Mononuclear cell (primary cell): Measurements from ENCODE around the gene GALNT4. TPM values are rescaled to one million over a fixed set of nuclear protein-coding genes. Genes with fewer than 3 reads are reported as not detected.
A peak's percentile ranks its signal among the peaks of the same experiment; 100 is the strongest.

ENCODE experiments used
- H3K27me3 ChIP-seq: 2 replicates; pipeline ENCODE4 v1.6.0; 2011; ENCODE audit warnings: low read length, control low read depth; ENCODE audit not compliant: insufficient read depth
- H3K4me1 ChIP-seq: 2 replicates; pipeline ENCODE4 v1.5.1; 2011; ENCODE audit warnings: mild to moderate bottlenecking, low read length, control low read depth; ENCODE audit not compliant: insufficient read depth
- H3K4me3 ChIP-seq: 2 replicates; pipeline ENCODE4 v1.5.1; 2011; ENCODE audit warnings: mild to moderate bottlenecking, low read length, moderate library complexity
- H3K9me3 ChIP-seq: 2 replicates; pipeline ENCODE4 v1.5.1; 2011; ENCODE audit warnings: low read depth, mild to moderate bottlenecking, control low read depth, low read length
- total RNA-seq: library from RNA; depleted of rRNA; stranded (reverse); fragments of >200 nt; gene quantifications from one replicate; pipeline ENCODE4 v1.2.3, GENCODE V29; 2012

The GALNT4 gene
- 12.5 TPM for total RNA-seq

DNA sequence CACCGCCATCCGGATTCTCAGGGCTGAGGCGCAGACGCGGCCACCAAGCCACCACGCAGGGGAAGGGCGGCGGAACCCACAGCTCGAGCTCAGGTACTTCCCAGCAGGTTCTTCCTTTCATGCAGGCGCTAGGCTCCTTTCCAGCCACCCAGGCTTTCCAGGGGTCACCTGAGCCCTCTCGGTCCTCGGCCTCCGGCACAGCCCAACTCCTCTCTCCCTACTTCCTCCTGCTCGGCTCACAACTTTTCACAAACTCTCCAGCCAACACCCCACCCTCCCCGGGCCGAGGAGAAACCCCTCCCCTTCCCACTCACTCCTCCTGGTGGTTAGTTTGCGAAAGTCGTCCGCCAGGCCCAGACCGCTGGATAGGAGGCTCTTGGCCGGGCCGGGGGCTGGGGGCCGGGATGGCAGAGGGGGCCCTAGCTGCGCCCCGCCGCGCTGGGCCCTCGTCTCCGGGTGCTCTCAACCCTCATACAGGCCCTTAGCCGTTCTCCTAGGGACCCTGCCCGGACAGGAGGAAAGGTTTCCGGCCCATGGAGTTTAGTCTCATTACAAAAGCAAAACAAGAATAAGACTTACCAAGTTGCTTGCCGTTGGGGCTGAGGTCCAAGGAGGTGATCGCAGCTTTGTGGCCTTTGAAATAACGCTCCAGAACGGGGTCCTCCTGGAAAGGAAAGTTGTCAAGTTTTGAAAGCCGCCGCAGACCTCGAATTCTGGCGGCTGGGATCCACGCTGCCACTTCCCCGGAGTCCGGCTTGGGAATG lies at the start of gene GALNT4:
GALNT4 (minus strand) TSS at position 256 of the 764 bp plus-strand sequence; CDS start at position 9, 247 bp downstream.
- H3K27me3 ChIP-seq, result no peaks in the 10 kb centered on the region
- H3K4me3 ChIP-seq, result peak within 1 kb of the TSS; percentile 96
- no peaks in the 10 kb centered on the region for H3K9me3 ChIP-seq
- peaks cover 46% of the 10 kb centered on the region for H3K4me1 ChIP-seq

DNA sequence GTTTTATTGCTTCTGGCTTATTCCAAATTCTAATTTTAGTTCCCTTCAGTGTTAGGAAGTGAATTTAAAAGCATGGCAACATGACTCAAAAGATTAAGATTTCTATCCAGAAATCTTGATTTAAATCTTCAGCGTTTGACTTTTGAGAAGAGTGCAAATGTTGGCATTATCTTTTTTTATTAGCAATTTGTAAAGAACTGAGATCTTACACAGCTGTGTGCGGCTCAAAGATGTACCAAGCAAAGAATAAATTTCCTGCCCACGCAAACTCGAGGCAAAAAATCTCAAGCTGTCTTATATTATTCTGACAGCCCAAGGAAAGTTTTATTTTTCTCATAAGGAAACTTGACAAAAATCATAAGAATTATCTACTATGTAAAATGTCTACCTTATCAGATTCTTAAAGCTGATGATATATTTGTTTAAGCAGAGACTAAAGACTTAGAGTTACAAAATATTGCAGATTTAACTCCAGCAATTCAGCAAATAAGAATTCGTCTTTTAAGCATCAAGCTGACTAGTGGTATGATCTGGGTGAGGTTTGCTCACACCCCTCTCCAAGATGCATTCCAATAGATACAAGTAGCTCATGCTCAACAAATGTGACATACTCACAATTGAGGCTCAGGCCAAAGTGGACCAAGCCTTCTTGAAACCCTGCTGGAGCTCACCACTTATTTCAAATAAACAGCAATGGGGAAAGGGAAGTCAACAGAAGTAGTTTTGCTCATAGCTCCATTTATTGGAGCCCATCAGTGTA lies 48.6 kb upstream of the GALNT4 start:
- Histone ChIP-seq H3K27me3 (no peaks in the 10 kb centered on the region), H3K4me1 (no peaks in the 10 kb centered on the region), H3K4me3 (no peak overlapping the region), H3K9me3 (no peaks in the 10 kb centered on the region)

DNA sequence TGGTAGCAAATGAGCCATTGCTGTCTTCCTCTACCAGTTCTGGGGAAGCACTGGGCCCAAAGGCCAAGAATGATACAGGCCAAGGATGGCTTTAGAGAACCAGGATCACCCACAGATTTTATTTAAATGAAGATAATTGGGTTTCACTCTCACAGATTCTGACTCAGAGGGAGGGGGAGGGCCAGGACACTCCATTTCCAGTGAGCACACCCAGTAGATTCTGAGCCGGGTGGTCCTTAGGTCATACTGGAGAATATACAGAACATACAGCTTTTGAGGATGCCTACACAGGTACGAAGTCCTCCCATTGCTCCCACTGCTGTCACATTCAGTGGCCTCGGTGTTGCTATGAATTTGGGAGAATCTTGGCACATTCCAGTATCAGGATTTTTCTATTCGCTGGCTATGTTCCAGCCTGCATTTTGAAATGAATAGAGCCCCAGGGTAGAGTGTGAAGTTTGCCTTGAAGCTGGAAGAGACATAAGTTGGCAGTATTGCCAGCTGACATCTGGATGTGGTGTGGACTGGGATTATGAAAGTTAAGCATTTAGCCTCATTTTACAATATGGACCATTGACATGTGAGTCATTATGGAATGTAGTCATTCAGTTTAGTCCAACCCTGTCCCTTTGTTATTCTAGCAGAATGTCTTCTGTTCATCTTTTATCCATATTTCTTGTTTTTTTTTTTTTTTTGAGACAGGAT lies 47.0 kb upstream of the GALNT4 start:
- no peak overlapping the region for H3K4me3 ChIP-seq

DNA sequence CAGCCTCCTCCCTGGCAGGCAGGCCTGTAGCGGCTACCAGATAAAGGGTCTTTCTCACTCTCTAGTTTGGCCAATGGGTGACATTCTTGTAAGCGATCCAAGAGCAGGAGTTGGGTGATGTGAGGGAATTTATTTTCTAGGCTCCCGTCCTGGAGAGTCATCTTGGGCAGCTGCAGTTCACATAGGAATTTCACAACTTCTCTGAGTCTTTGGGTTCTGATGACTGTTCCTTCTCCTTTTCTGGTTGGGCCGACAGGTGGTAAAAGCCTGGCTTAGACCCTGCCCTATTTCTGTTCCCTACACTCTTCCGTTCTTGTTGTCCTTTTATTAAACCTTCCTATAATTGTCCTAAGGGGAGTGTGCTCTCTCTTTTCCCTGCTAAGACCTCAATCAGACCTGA lies 43.9 kb upstream of the GALNT4 start:
- Histone ChIP-seq H3K27me3 (no peaks in the 10 kb centered on the region), H3K4me1 (no peaks in the 10 kb centered on the region), H3K4me3 (no peak overlapping the region), H3K9me3 (no peaks in the 10 kb centered on the region)

More for the DNA sequence above, 47.0 kb upstream of the GALNT4 start:
- no peaks in the 10 kb centered on the region for H3K27me3 ChIP-seq
- H3K9me3 ChIP-seq, result no peaks in the 10 kb centered on the region
- H3K4me1 ChIP-seq, result no peaks in the 10 kb centered on the region

DNA sequence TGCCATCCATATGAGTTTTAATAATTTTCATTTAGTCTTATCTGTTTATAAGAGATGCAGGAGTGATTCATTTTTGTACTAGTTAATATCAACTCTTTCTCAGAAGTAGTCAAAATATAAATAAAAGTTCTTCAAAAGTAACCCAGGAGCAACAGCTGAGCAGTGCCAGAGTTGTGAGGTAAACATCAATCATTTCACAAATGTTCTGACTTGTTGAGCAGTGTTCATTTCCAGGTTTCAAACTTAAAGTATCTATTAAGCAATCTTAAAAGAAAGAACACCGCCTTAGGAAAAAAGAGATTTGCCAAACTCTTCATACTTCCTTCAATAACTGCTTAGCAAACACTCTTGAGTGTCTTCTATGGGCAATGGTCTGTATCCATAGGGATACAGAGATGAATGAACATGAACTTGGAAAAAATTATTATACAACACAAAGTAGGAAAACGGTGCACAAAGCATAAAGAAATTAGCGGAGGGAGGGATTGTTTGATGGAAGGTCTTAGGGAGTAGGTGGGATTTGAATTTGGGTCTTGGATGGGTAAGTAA lies 43.2 kb upstream of the GALNT4 start:
- Histone ChIP-seq H3K4me1 (no peaks in the 10 kb centered on the region), H3K9me3 (no peaks in the 10 kb centered on the region), H3K27me3 (no peaks in the 10 kb centered on the region), H3K4me3 (no peak overlapping the region)

DNA sequence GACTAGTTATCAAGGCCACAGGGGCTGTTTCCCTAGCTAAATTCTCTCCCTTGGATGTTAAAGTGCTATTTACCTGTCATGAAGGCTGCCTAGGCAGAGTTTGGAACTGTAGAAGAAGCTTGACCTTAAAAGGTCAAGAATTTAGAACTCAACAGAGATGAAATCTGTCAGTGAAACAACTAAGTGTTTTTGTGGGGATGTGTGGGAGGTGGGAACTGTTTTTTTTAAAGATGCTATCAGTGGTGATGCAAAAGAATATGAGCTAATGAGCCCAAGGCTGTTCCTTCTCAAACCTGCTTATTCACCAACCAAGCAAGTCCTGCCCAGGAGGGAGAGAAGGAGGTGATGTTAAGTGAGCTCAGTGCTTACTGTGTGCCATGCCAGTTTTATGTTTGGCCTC lies 42.0 kb upstream of the GALNT4 start:
- no peaks in the 10 kb centered on the region for H3K9me3 ChIP-seq
- H3K4me1 ChIP-seq, result no peaks in the 10 kb centered on the region
- no peaks in the 10 kb centered on the region for H3K27me3 ChIP-seq
- H3K4me3 ChIP-seq, result no peak overlapping the region

DNA sequence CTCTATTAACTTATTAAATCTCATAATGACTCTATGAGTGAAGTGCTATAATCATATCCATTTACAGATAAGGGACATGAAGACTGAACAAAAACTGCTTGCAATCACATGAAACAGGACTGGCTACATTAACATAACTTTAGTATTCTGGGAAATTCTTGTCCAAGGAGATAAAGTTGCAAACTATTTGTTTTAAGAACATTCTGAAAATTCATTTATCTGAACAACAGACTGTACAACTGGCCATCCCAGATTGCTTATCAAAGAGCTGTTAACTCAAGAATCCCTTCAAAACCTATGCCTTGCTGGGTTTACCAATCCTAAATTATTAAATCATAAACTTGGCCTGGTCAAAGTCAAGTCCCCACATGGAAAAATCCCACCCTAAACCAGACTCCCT lies 40.4 kb upstream of the GALNT4 start:
- Histone ChIP-seq H3K9me3 (no peaks in the 10 kb centered on the region), H3K27me3 (no peaks in the 10 kb centered on the region), H3K4me3 (no peak overlapping the region), H3K4me1 (no peaks in the 10 kb centered on the region)

DNA sequence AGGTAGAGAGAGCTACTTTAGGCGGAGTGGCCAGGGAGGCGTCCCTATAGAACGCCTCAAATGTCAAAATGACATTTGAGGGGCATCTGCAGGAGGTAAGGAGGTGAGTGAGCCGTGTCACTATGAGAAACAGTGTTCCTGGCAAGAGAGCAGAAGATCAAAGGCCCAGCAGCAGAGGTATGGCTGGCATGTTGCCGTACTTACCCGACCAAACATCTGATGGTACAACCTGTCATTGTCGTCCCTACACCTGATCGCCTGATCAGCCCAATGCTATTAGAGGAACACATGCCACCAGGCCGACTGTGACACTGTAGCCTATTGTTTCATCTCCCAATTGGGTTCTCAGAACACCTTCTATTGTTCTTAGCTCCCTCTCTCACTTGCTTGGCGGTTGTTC lies 35.2 kb upstream of the GALNT4 start:
- H3K4me1 ChIP-seq, result no peaks in the 10 kb centered on the region
- H3K4me3 ChIP-seq, result no peak overlapping the region
- H3K27me3 ChIP-seq, result no peaks in the 10 kb centered on the region
- H3K9me3 ChIP-seq, result no peaks in the 10 kb centered on the region

DNA sequence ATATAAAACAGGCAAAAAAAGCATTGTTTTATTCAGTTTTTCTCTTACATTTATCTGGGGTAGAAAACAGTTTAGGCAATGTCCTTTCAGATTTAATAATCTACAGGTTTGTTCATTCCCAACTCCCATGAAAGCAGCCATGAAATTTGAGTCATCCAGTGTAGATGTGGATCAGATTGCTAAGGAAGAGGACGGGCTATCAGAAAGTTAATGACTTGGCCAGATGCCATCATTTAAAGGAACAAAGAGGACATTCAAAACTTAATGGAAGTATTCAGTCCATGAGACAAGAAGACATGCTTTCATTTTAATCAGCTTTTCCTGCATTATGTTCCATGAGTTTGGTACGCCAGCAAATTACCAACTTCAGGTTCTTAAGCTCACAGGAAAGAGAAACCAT lies 32.4 kb upstream of the GALNT4 start:
- H3K27me3 ChIP-seq, result no peaks in the 10 kb centered on the region
- H3K4me1 ChIP-seq, result no peaks in the 10 kb centered on the region
- H3K4me3 ChIP-seq, result no peak overlapping the region
- no peaks in the 10 kb centered on the region for H3K9me3 ChIP-seq

DNA sequence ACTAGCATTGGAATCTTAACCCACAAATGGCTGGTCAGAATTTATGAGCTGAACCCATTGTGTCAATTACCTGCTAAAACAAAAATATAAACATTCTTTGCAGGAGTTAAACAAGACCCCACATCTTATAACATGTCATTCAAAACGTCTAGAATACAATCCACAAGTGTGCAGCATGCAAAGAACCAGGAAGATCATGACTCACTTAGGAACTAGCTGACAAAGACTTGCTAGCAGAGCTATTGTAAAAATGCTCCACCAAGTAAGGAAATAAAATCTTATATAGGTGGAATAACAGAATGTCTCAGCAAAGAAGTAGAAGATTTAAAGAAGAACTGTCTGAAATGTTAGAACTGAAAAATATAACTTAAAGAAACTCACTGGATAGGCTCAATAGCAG lies 27.8 kb upstream of the GALNT4 start:
- Histone ChIP-seq H3K9me3 (no peaks in the 10 kb centered on the region), H3K4me3 (no peak overlapping the region), H3K27me3 (no peaks in the 10 kb centered on the region), H3K4me1 (no peaks in the 10 kb centered on the region)

DNA sequence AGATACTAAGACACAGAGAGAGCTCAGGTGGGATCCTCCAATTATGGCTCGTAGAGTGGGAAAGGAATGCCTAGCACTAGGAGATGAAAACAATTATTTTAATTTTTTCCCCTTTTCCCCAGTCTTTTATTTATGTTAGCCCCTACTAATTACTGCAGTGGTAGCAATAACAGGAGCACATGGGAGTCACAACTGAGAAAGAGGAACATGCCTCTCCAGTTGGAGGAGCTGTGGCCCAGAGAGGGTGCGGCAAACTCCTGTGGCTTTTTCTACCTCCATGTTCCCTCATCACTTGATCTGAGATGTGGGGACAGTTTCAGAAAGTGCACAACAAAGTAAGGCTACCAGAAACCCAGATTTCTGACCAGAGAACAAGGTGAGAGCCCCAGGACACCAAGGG lies 27.2 kb upstream of the GALNT4 start:
- Histone ChIP-seq H3K4me1 (no peaks in the 10 kb centered on the region), H3K4me3 (no peak overlapping the region), H3K27me3 (no peaks in the 10 kb centered on the region), H3K9me3 (no peaks in the 10 kb centered on the region)

DNA sequence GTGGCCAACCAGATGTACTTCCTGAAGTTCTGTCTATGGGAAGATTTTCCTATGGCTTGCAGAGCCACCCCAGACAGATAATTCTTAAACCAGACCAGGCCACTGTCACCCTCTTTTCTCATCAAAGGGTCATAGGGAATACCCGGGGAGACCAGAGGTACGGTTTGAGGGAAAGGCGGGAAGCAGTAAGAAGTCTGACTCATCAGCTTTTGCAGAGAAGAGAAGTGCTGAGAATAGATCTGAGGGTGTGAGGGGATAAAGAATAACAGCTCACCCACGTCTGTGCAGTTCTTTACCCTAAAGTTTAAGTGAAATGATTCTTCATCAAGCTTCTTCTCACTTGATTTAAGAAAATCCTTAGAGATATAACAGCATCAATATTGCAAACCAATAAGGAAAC lies 22.5 kb upstream of the GALNT4 start:
- Histone ChIP-seq H3K27me3 (no peaks in the 10 kb centered on the region), H3K4me1 (no peaks in the 10 kb centered on the region), H3K4me3 (no peak overlapping the region), H3K9me3 (no peaks in the 10 kb centered on the region)

DNA sequence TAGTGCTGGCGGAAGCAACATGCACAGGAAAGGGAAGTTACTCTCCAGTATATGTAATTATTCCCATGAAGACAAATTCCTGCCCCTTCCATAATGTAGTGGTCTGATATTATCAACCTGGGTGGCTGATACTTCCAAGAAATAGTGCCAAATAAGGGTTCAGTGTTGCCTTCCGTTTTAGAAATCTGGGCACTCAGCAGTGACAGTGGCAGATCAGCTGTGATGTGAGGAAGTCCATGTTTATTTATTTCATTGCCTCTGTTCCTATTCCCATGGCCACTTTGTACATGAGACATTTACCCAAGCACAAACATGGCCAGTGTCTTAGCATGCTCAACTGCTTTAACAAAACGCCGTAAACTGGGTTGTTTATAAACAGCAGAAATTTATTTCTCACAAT lies 21.6 kb upstream of the GALNT4 start:
- H3K27me3 ChIP-seq, result no peaks in the 10 kb centered on the region

DNA sequence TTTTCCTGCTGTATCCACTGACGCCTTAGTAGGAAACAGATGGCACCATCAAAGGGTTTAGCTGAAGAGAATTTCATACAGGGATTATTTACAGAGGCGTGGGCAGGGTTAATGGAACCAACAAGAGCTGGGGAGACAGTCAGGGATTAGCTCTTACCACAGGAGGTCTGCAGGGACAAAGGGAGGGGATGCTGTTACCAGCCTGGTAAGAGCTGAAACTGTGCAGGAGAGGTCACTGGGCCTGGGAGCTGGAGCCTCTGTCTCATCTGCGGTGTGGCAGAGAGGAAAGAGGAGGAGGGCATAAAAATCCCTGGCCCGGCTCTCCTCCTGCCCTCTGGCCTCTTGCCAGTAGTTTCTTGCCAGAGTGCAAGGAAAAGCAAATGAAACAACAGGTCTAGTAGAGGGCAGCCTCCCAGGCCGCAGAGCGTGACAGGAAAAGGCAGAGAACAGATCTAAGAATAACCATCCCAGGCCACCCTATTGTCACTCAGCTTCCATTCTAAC lies 20.1 kb upstream of the GALNT4 start:
- H3K4me3 ChIP-seq, result no peak overlapping the region
- no peaks in the 10 kb centered on the region for H3K27me3 ChIP-seq
- no peaks in the 10 kb centered on the region for H3K9me3 ChIP-seq
- H3K4me1 ChIP-seq, result no peaks in the 10 kb centered on the region

More for the DNA sequence above, 21.6 kb upstream of the GALNT4 start:
- H3K4me1 ChIP-seq, result no peaks in the 10 kb centered on the region
- no peak overlapping the region for H3K4me3 ChIP-seq
- H3K9me3 ChIP-seq, result no peaks in the 10 kb centered on the region

DNA sequence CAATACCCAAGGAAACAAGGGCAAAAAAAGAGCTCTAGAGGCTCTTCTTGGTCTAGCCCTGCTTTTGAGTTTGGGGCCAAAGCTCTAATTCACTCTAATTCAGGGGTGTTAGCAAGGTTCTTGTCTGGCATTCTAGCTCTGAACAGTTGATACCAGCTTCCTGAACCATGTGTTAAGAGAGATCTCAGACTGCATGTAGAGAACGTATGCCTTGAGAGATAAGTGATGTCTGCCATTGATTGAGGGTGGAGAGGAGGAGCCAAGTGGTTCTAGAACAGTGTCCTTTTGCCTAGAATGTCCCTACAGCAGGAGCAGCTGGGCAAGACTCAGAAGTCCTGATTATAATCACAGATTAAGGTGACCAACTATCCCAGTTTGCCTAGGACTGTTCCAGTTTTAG lies 19.4 kb upstream of the GALNT4 start:
- no peaks in the 10 kb centered on the region for H3K4me1 ChIP-seq
- H3K9me3 ChIP-seq, result no peaks in the 10 kb centered on the region
- H3K4me3 ChIP-seq, result no peak overlapping the region
- no peaks in the 10 kb centered on the region for H3K27me3 ChIP-seq
